ENCODE data around the gene TMEM238. TPM values are rescaled to one million over a fixed set of nuclear protein-coding genes. Genes with fewer than 3 reads are reported as not detected.

The TMEM238 gene
- total and polyA plus RNA-seq, 12 donors = 0.13 to 9.3 (median 2.9) TPM; not detected in 2

DNA sequence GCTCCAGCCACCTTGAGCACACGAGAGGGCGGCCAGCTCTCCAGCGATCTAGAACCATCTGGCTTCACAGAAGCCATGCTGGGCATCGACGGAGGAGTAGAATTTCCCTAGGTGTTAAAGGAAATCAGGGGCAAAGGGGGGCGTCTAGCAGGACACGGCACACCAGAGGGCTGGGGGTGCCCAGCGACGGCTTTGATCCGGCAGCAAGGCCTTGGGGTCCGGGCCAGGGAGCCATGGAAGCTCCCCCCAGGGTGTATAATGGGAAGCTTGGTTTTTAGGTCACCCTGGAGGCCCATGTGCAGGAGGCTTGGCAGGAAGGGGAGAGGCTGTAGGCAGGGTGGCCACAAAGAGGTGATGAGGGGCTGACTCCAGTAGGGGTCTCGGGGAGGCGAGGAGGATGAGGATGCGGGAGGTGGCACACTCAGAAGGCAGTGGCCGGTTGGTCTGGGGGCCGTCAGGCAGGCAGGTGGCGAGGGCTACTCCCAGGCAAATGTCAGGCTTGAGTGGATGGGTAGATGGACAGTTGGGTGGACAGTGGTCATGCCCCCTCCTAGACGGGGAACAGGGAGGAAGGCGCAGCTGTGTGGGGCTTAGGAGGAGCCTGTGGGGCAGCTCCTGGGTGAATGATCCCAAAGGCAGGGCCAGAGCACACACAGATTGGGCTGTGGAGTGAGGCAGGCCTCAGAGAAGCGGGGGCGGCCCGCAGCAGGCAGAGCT lies 38.8 kb downstream of the TMEM238 start:
- no peaks in the 10 kb centered on the region for H3K27me3 ChIP-seq
- no peak for DNase-seq
- H3K4me3 ChIP-seq = no peak overlapping the region
- H3K36me3 ChIP-seq (replicated peaks in 1 of 2) = peaks cover 0 to 21% of the 10 kb centered on the region in 2 donors
- 85 to 89% (median 87%) methylated on average over 15 to 22 of the region's 22 CpGs for WGBS, 4 donors
- H3K27ac ChIP-seq = no peak overlapping the region
- H3K9me3 ChIP-seq (replicated peaks in 1 of 3) = no peaks in the 10 kb centered on the region
- intact Hi-C loops (cut with DNase I) = no loop called here
- peaks cover 11 to 14% of the 10 kb centered on the region in 2 donors for H3K4me1 ChIP-seq (replicated peaks in 1 of 2)
- no peak for TF ChIP-seq POLR2A (IDR thresholded peaks at IDR 0.05)
- TF ChIP-seq, protein P1, sequence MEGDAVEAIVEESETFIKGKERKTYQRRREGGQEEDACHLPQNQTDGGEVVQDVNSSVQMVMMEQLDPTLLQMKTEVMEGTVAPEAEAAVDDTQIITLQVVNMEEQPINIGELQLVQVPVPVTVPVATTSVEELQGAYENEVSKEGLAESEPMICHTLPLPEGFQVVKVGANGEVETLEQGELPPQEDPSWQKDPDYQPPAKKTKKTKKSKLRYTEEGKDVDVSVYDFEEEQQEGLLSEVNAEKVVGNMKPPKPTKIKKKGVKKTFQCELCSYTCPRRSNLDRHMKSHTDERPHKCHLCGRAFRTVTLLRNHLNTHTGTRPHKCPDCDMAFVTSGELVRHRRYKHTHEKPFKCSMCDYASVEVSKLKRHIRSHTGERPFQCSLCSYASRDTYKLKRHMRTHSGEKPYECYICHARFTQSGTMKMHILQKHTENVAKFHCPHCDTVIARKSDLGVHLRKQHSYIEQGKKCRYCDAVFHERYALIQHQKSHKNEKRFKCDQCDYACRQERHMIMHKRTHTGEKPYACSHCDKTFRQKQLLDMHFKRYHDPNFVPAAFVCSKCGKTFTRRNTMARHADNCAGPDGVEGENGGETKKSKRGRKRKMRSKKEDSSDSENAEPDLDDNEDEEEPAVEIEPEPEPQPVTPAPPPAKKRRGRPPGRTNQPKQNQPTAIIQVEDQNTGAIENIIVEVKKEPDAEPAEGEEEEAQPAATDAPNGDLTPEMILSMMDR (IDR thresholded peaks at IDR 0.05) = no peak

DNA sequence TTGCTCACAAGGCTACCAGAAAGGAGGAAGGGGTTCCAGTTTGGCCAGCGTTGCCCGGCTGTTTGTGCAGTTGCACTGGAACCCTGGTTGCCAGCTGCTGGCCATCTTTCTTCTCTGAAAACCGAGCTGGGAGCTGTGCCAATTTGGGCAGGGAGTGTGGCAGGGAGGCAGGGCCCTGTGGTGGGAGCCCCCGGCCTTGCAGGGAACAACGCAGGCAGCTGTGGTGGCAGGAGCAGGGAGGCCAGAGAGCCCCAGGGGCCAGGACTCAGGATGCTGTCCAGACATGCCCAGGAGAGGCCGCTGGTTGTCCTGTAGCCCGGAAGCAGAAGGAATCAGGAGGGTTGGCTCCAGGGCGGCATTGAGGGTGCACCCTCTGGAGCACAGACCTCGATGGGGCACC lies 39.6 kb downstream of the TMEM238 start:
- Histone ChIP-seq H3K4me3 (no peak overlapping the region), H3K9me3 (replicated peaks in 1 of 3) (no peaks in the 10 kb centered on the region), H3K27me3 (no peaks in the 10 kb centered on the region), H3K4me1 (replicated peaks in 1 of 2) (peaks cover 14 to 15% of the 10 kb centered on the region in 2 donors), H3K36me3 (replicated peaks in 1 of 2) (peaks cover 0 to 21% of the 10 kb centered on the region in 2 donors), H3K27ac (no peak overlapping the region)
- 83 to 89% (median 87%) methylated on average over 8 to 9 of the region's 9 CpGs for WGBS, 4 donors
- intact Hi-C loops (cut with DNase I) = no loop called here
- TF ChIP-seq, protein P1 (IDR thresholded peaks at IDR 0.05) = no peak
- no peak for TF ChIP-seq POLR2A (IDR thresholded peaks at IDR 0.05)
- no peak for DNase-seq

DNA sequence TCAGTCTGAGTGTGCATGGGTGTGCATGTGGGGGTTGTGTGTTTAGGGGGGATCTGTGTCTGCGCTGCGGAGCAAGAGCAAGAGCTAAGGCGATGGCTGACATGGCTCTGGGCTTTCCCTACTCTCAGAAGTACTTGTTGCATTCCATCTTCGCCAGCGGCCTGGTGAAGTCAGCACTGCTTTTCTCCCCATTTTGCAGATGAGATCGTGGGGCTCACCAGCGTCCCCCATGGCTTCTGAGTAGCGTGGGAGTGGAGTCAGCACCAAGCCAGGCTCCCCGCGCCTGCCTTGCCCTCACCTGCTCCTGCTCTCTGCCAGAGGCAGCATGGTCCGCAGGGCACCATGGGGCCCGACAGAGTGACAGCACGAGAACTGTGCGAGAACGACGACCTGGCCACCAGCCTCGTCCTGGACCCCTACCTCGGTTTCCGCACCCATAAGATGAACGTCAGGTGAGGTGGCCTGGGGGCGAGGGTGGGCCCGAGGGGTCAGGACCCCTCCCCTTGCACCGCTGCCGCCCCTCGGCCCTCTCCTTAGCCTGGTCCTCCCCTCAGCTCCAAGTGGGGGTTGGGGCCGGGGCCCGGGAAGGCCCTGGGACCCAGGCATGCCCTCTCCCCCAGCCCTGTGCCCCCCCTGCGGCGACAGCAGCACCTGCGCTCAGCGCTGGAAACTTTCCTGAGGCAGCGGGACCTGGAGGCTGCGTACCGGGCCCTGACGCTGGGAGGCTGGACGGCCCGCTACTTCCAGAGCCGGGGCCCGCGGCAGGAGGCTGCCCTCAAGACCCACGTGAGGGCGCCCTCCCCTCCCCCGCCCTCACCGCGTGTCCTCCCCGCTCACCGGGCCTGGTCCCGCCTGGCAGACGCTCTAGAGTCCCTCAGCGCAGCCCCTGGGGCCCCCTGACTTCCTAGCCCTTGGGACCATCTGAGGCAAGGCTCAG lies 42.2 kb downstream of the TMEM238 start:
- no peak for DNase-seq
- 77 to 93% (median 87%) methylated on average over 16 to 50 of the region's 50 CpGs for WGBS, 4 donors
- Histone ChIP-seq H3K27me3 (no peaks in the 10 kb centered on the region), H3K4me1 (replicated peaks in 1 of 2) (peaks cover 14 to 15% of the 10 kb centered on the region in 2 donors), H3K9me3 (replicated peaks in 1 of 3) (no peaks in the 10 kb centered on the region), H3K27ac (no peak overlapping the region), H3K4me3 (peak overlapping the region in 1 of 4 donors; percentile 66), H3K36me3 (replicated peaks in 1 of 2) (peaks cover 0 to 21% of the 10 kb centered on the region in 2 donors)
- intact Hi-C loops (cut with DNase I) = no loop called here
- TF ChIP-seq, protein P1 (IDR thresholded peaks at IDR 0.05) = no peak
- TF ChIP-seq POLR2A (IDR thresholded peaks at IDR 0.05) = no peak

DNA sequence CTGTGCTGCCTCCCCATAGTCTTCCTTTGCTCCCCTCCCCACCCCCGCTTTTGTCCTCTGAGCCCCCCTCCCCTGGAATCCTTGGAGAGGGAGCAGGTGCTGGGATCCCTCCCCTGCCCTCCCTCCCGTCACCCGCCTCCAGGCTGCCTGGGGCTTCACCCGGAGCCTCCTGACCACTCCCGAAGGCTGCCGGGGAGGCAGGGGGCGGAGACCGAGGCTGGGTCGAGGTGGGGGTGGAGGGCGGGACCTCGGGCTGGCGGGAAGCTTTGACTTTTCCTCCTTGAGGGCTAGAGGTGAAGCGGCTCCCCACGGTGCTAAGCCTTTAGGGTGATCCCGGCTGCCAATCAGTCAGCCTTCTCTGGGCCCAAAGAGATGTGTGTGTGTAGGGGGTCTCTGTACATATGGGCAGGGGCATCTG lies 42.9 kb downstream of the TMEM238 start:
- WGBS, 4 donors = 0 to 5% (median 2%) methylated on average over 3 to 15 of the region's 15 CpGs
- no peaks in the 10 kb centered on the region for H3K27me3 ChIP-seq
- peak overlapping the region in 2 of 4 donors; percentile 66 to 70 for H3K4me3 ChIP-seq
- DNase-seq = peak; percentile 70 to 86 (median 81)
- intact Hi-C loops (cut with DNase I) = no loop called here
- H3K9me3 ChIP-seq (replicated peaks in 1 of 3) = no peaks in the 10 kb centered on the region
- peaks cover 0 to 21% of the 10 kb centered on the region in 2 donors for H3K36me3 ChIP-seq (replicated peaks in 1 of 2)
- H3K4me1 ChIP-seq (replicated peaks in 1 of 2) = peaks cover 14 to 15% of the 10 kb centered on the region in 2 donors
- no peak overlapping the region for H3K27ac ChIP-seq
- TF ChIP-seq POLR2A (IDR thresholded peaks at IDR 0.05) = no peak
- TF ChIP-seq, protein P1 (IDR thresholded peaks at IDR 0.05) = no peak

Data from adrenal gland (tissue), 12 donors.